ENCODE data around the gene DSPP. TPM values are rescaled to one million over a fixed set of nuclear protein-coding genes. Genes with fewer than 3 reads are reported as not detected.

Gene DSPP
- total and polyA plus RNA-seq, 2 of the 8 experiments (the other 6 are each of a cell fraction or from before 2014, with no cell fraction given): not detected

GRCh38 chr4:87659247-87659931 is 51.1 kb downstream of the DSPP start:
- DNase-seq (ENCODE audit: low read depth in 1 of 2, low spot score in 2 of 2) (no peak), FAIRE-seq (no peak)
- H2BK12ac ChIP-seq (ENCODE audit: low read depth, low read length): no peak overlapping the region
- H4K5ac ChIP-seq (ENCODE audit: insufficient read length, low read depth, low read length): no peak overlapping the region
- H4K8ac ChIP-seq (ENCODE audit: extremely low read depth, insufficient read depth, low read length): no peak overlapping the region
- H2BK15ac ChIP-seq (ENCODE audit: low read length): no peak overlapping the region
- no peaks in the 10 kb centered on the region for H3K27me3 ChIP-seq (replicated peaks in 1 of 4; ENCODE audit: control insufficient read depth in 3 of 4, extremely low read depth in 1 of 4, insufficient read depth in 3 of 4, low read length in 3 of 4)
- H2AK5ac ChIP-seq (ENCODE audit: low read depth, low read length): no peak overlapping the region
- no peak overlapping the region for H3K14ac ChIP-seq (ENCODE audit: insufficient read length)
- CTCF ChIA-PET (ENCODE audit: partially characterized antibody): interaction anchor here (1.0 to 1.5 kb wide), 2 partner anchors 11 to 190 kb away, joined by 3 to 5 read pairs; no protein-coding TSS in a partner anchor
- no peak overlapping the region for H2BK120ac ChIP-seq (replicated peaks; ENCODE audit: low read depth, low read length)
- H3K23ac ChIP-seq (ENCODE audit: insufficient read length): no peak overlapping the region
- no peak overlapping the region for H2BK20ac ChIP-seq (ENCODE audit: low read length)
- H3K4me2 ChIP-seq (ENCODE audit: insufficient read depth in 1 of 2, low read depth in 2 of 2, low read length in 2 of 2): no peak overlapping the region
- no peaks in the 10 kb centered on the region for H3K79me2 ChIP-seq (ENCODE audit: control insufficient read depth in 1 of 2, insufficient read depth in 2 of 2, low read length in 2 of 2)
- POLR2A ChIA-PET (ENCODE audit: partially characterized antibody): no interaction called here
- H3K79me1 ChIP-seq (ENCODE audit: low read depth, low read length): no peaks in the 10 kb centered on the region
- H3K4ac ChIP-seq (replicated peaks; ENCODE audit: insufficient read length, low read depth, low read length): no peak overlapping the region
- TF ChIP-seq BACH1 (IDR thresholded peaks at IDR 0.05; ENCODE audit: low read length) (no peak), ATF3 (IDR thresholded peaks at IDR 0.05; ENCODE audit: insufficient read depth, low read depth, low read length) (no peak), RNF2 (IDR thresholded peaks at IDR 0.05; ENCODE audit: borderline replicate concordance, low read depth, low read length, missing control alignments, poor library complexity, severe bottlenecking) (no peak), ZNF274 (IDR thresholded peaks at IDR 0.05; ENCODE audit: borderline replicate concordance, extremely low read depth, low read length) (no peak), KDM1A (IDR thresholded peaks at IDR 0.05; ENCODE audit: borderline replicate concordance, low read length) (no peak), GABPA (IDR thresholded peaks at IDR 0.05; ENCODE audit: borderline replicate concordance, insufficient read depth, low read length) (no peak), RAD21 (IDR thresholded peaks at IDR 0.05 in 1 of 2, conservative IDR thresholded peaks at IDR 0.05 in 1 of 2; ENCODE audit: low read depth in 2 of 2, low read length in 2 of 2) (no peak), NRF1 (IDR thresholded peaks at IDR 0.05; ENCODE audit: low read depth, low read length) (no peak)
- no peak overlapping the region for H2BK5ac ChIP-seq (ENCODE audit: low read depth, low read length)
- H3K4me1 ChIP-seq (replicated peaks in 1 of 4; ENCODE audit: control insufficient read depth in 3 of 4, insufficient read depth in 4 of 4, low read length in 3 of 4): peaks cover 0 to 4% (median 0%) of the 10 kb centered on the region in 4 experiments; a peak in 3 of 7 replicates
- no peak overlapping the region for H3K9ac ChIP-seq (replicated peaks in 1 of 4; ENCODE audit: extremely low read depth in 1 of 4, low read depth in 3 of 4, low read length in 3 of 4)
- H3K27ac ChIP-seq (ENCODE audit: low read depth, low read length): no peak overlapping the region
- no peaks in the 10 kb centered on the region for H3K36me3 ChIP-seq (ENCODE audit: control insufficient read depth in 2 of 4, insufficient read depth in 4 of 4, low read length in 3 of 4)
- H4K91ac ChIP-seq (replicated peaks; ENCODE audit: insufficient read length, low read length): no peak overlapping the region
- no peak overlapping the region for H3K18ac ChIP-seq (ENCODE audit: extremely low read depth, low read length)
- H3K9me3 ChIP-seq (ENCODE audit: insufficient read depth in 2 of 2, low read depth in 1 of 2, low read length in 1 of 2): no peaks in the 10 kb centered on the region
- no peaks in the 10 kb centered on the region for H3K23me2 ChIP-seq (ENCODE audit: low read depth, low read length)
- H3K56ac ChIP-seq (replicated peaks; ENCODE audit: insufficient read length, low read depth, low read length): no peak overlapping the region
- H2AFZ ChIP-seq (ENCODE audit: low read length): no peak overlapping the region
- no peaks in the 10 kb centered on the region for H4K20me1 ChIP-seq (replicated peaks in 1 of 2; ENCODE audit: control insufficient read depth in 1 of 2, insufficient read depth in 2 of 2, low read length in 2 of 2)
- WGBS, 2 experiments (ENCODE audit: extremely low coverage in 1 of 2, insufficient coverage in 1 of 2, insufficient read length in 1 of 2, insufficient replicate concordance in 2 of 2, low coverage in 1 of 2, low lambda C conversion rate in 2 of 2, missing lambda C conversion rate in 1 of 2): 92% methylated on average over 3 of the region's 3 CpGs; no CpG with 5 or more reads in 1 of the 2 experiments
- no peak overlapping the region for H3K4me3 ChIP-seq (ENCODE audit: extremely low read depth in 1 of 4, insufficient read depth in 2 of 4, low read depth in 3 of 4, low read length in 4 of 4)
